Skeletal muscle satellite cell (primary cell): ENCODE results near the gene RNF138. TPM values are rescaled to one million over a fixed set of nuclear protein-coding genes. Genes with fewer than 3 reads are reported as not detected.

Experiments
- H3K27me3 ChIP-seq: 2 replicates; pipeline ENCODE4 v1.7.0; 2013; ENCODE audit warnings: low read length; ENCODE audit not compliant: control insufficient read depth, insufficient read depth
- H3K36me3 ChIP-seq: 2 replicates; pipeline ENCODE4 v1.7.0; 2013; ENCODE audit warnings: mild to moderate bottlenecking, control low read depth, low read length; ENCODE audit not compliant: insufficient read depth
- H3K4me1 ChIP-seq: 2 replicates; pipeline ENCODE4 v1.7.0; 2013; ENCODE audit warnings: low read length; ENCODE audit not compliant: control insufficient read depth, insufficient read depth
- H3K4me2 ChIP-seq: 2 replicates; pipeline ENCODE4 v1.7.0; 2013; ENCODE audit warnings: mild to moderate bottlenecking, low read length
- H3K4me3 ChIP-seq: 2 replicates; pipeline ENCODE4 v1.7.0; 2013; ENCODE audit warnings: low read length
- H3K9ac ChIP-seq: 2 replicates; pipeline ENCODE4 v1.7.0; 2013; ENCODE audit warnings: mild to moderate bottlenecking, low read depth, low read length, moderate library complexity
- H3K9me3 ChIP-seq: replicated peaks from 2 replicates; pipeline ENCODE4 v1.7.0; 2013; ENCODE audit warnings: mild to moderate bottlenecking, control low read depth, low read length
- small RNA-seq: library from RNA; depleted of rRNA; stranded (forward); fragments of <200 nt; gene quantifications from one replicate; pipeline ENCODE3, GENCODE V24; 2012

RNF138 gene

GRCh38 chr18:32177530-32177929 lies 85.9 kb downstream of the RNF138 start:
- no peaks in the 10 kb centered on the region for H3K4me1 ChIP-seq
- no peak overlapping the region for H3K9ac ChIP-seq
- H3K36me3 ChIP-seq, result no peaks in the 10 kb centered on the region
- H3K4me3 ChIP-seq, result no peak overlapping the region
- no peak overlapping the region for H3K4me2 ChIP-seq
- no peaks in the 10 kb centered on the region for H3K9me3 ChIP-seq
- no peaks in the 10 kb centered on the region for H3K27me3 ChIP-seq

Small RNA genes lying within 50 kb of the gene (small RNA-seq; reads per million reads assigned to genes)
- gene RNA5SP453, result not detected
